Right atrium auricular region (tissue), 2 donors: ENCODE data around the gene ARMC9. TPM values are rescaled to one million over a fixed set of nuclear protein-coding genes. Genes with fewer than 3 reads are reported as not detected.

ENCODE experiments used
- DNase-seq: peaks from one replicate; pipeline ENCODE4 v3.0.0-alpha.2; 2019; ENCODE audit warnings: low spot score
- H3K27ac ChIP-seq, 2 donors: fragments of 200-600 bp; sonication (generic); 1 replicate in 1 of 2; 2 replicates in 1 of 2; pipeline ENCODE4 v1.5.1; 2016 to 2019
- H3K27me3 ChIP-seq, 2 donors: fragments of 200-600 bp; sonication (generic); one replicate each; pipeline versions ENCODE4 v1.5.1 to v1.6.0; 2017 to 2019
- H3K36me3 ChIP-seq: fragments of 200-600 bp; sonication (generic); one replicate; pipeline ENCODE4 v1.5.1; 2016
- H3K4me1 ChIP-seq, 2 donors: fragments of 200-600 bp; sonication (generic); one replicate each; pipeline versions ENCODE4 v1.5.1 to v1.6.0; 2017 to 2019
- H3K4me3 ChIP-seq, 2 donors: fragments of 200-600 bp; sonication (generic); 1 replicate in 1 of 2; 2 replicates in 1 of 2; pipeline ENCODE4 v1.5.1; 2017 to 2019; ENCODE audit warnings: mild to moderate bottlenecking in 1 of 2, moderate library complexity in 1 of 2
- H3K9me3 ChIP-seq, 2 donors: fragments of 200-600 bp; sonication (generic); one replicate each; pipeline ENCODE4 v1.5.1; 2019
- total RNA-seq, 2 donors: library from RNA; depleted of rRNA; stranded (reverse); fragments of >200 nt; gene quantifications; one replicate each; pipeline ENCODE4 v1.1.0, GENCODE V29; 2016
- TF ChIP-seq, protein P1 (sequence below), 2 donors: fragments of 200-600 bp; sonication (generic); IDR thresholded peaks; one replicate each; pipeline ENCODE4 v1.5.1; 2019; ENCODE audit warnings: antibody characterized with exemption in 2 of 2

The ARMC9 gene
- total RNA-seq, 2 donors from 2014 or later, result 2.0 to 2.9 TPM

DNA sequence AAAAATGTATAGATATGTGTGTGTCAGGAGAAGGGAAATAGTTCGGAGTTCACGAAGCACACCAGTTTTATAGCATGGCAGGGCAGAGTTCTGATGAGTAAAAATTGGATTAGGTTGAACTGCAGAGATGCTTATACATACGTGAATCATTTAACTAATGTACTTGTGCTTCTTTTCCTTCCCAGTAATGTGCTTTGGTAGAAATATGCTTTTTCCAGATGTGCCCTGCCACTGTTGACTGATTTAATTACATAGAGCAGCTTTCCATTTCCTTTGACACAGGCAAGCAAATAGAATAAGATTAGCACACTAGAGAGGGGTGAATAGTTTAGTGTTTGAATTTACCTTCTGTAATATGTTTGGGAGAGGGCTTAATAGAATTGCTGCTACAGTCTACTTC is 28.9 kb upstream of the ARMC9 start:
- TF ChIP-seq, protein P1, sequence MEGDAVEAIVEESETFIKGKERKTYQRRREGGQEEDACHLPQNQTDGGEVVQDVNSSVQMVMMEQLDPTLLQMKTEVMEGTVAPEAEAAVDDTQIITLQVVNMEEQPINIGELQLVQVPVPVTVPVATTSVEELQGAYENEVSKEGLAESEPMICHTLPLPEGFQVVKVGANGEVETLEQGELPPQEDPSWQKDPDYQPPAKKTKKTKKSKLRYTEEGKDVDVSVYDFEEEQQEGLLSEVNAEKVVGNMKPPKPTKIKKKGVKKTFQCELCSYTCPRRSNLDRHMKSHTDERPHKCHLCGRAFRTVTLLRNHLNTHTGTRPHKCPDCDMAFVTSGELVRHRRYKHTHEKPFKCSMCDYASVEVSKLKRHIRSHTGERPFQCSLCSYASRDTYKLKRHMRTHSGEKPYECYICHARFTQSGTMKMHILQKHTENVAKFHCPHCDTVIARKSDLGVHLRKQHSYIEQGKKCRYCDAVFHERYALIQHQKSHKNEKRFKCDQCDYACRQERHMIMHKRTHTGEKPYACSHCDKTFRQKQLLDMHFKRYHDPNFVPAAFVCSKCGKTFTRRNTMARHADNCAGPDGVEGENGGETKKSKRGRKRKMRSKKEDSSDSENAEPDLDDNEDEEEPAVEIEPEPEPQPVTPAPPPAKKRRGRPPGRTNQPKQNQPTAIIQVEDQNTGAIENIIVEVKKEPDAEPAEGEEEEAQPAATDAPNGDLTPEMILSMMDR (IDR thresholded peaks at IDR 0.05), result no peak
- no peak overlapping the region for H3K27ac ChIP-seq
- peaks cover 49% of the 10 kb centered on the region for H3K36me3 ChIP-seq
- H3K4me1 ChIP-seq, result peaks cover 0 to 16% of the 10 kb centered on the region in 2 donors
- H3K4me3 ChIP-seq, result no peak overlapping the region
- H3K9me3 ChIP-seq, result no peaks in the 10 kb centered on the region
- DNase-seq, result no peak
- H3K27me3 ChIP-seq, result no peaks in the 10 kb centered on the region

- H3K27ac ChIP-seq, result no peak overlapping the region
- no peak for DNase-seq
- H3K9me3 ChIP-seq, result no peaks in the 10 kb centered on the region
- peaks cover 0 to 18% of the 10 kb centered on the region in 2 donors for H3K4me1 ChIP-seq
- TF ChIP-seq, protein P1 (IDR thresholded peaks at IDR 0.05), result no peak
- peaks cover 48% of the 10 kb centered on the region for H3K36me3 ChIP-seq
- H3K4me3 ChIP-seq, result no peak overlapping the region
- H3K27me3 ChIP-seq, result no peaks in the 10 kb centered on the region
Measured at GRCh38 chr2:231170055-231170454, 28.4 kb upstream of the ARMC9 start.

- no peak overlapping the region for H3K27ac ChIP-seq
- peaks cover 32% of the 10 kb centered on the region for H3K36me3 ChIP-seq
Measured at GRCh38 chr2:231172025-231172424, 26.4 kb upstream of the ARMC9 start.

GRCh38 chr2:231174211-231174651 is 24.2 kb upstream of the ARMC9 start:
- no peak overlapping the region for H3K4me3 ChIP-seq
- TF ChIP-seq, protein P1 (IDR thresholded peaks at IDR 0.05), result no peak

More at GRCh38 chr2:231172025-231172424, 26.4 kb upstream of the ARMC9 start:
- H3K9me3 ChIP-seq, result no peaks in the 10 kb centered on the region
- H3K4me3 ChIP-seq, result no peak overlapping the region
- H3K27me3 ChIP-seq, result no peaks in the 10 kb centered on the region
- TF ChIP-seq, protein P1 (IDR thresholded peaks at IDR 0.05), result no peak
- no peak for DNase-seq
- peaks cover 0 to 18% of the 10 kb centered on the region in 2 donors for H3K4me1 ChIP-seq

GRCh38 chr2:231176066-231176465 is 22.4 kb upstream of the ARMC9 start:
- Histone ChIP-seq H3K27ac (no peak overlapping the region), H3K27me3 (no peaks in the 10 kb centered on the region), H3K4me1 (peaks cover 0 to 7% of the 10 kb centered on the region in 2 donors), H3K36me3 (peaks cover 19% of the 10 kb centered on the region), H3K4me3 (no peak overlapping the region), H3K9me3 (no peaks in the 10 kb centered on the region)
- TF ChIP-seq, protein P1 (IDR thresholded peaks at IDR 0.05), result no peak
- no peak for DNase-seq

More at GRCh38 chr2:231174211-231174651, 24.2 kb upstream of the ARMC9 start:
- H3K27ac ChIP-seq, result no peak overlapping the region
- H3K9me3 ChIP-seq, result no peaks in the 10 kb centered on the region
- H3K4me1 ChIP-seq, result peaks cover 0 to 17% of the 10 kb centered on the region in 2 donors
- H3K36me3 ChIP-seq, result peaks cover 28% of the 10 kb centered on the region
- no peaks in the 10 kb centered on the region for H3K27me3 ChIP-seq
- no peak for DNase-seq
